HG03039 (cell line): ENCODE data around the gene MGMT.

Experiments
- ATAC-seq: cut with Tn5 transposase; IDR thresholded peaks from one replicate; pipeline ENCODE4 v1.9.1; 2021; ENCODE audit warnings: mild to moderate bottlenecking, moderate library complexity; ENCODE audit not compliant: unreplicated experiment

Gene MGMT

DNA sequence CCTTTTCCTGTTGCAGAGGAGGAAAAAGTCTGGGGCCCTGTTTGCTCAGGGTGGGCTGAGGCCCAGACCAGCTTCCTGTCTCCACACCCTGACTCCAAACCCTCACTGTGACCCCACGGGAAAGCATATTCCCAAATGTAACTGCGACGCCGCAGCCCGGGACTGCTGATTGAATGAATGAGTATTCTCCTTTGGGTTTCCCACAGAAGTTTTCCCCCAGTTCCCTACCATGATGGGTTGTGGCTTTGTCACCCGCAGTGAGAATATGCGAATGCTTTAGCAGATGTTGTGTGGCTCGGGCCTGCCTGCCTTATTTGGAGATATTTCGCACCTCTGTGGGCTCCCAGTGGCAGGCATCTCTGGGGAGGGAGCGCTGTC lies 50.6 kb downstream of the MGMT start:
- ATAC-seq, result no peak

DNA sequence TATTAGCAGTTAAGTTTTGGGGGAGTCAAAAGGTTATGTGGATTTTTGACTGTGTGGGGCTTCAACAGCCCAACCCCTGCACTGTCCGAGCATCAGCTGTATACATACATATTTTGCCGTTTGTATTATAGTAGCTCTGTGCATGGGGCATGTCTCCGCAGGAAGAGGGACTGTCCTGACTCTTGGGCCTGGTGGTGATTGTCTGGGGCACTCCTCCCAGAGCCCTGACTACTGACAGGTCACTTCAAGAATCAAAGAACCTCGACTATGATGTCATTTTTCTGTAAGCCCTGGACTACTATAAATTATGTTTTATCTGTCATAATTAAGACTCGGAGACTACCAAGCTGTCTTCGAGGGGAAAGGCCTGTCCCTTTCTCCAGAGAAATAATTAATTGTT lies 51.8 kb downstream of the MGMT start:
- ATAC-seq, result no peak

DNA sequence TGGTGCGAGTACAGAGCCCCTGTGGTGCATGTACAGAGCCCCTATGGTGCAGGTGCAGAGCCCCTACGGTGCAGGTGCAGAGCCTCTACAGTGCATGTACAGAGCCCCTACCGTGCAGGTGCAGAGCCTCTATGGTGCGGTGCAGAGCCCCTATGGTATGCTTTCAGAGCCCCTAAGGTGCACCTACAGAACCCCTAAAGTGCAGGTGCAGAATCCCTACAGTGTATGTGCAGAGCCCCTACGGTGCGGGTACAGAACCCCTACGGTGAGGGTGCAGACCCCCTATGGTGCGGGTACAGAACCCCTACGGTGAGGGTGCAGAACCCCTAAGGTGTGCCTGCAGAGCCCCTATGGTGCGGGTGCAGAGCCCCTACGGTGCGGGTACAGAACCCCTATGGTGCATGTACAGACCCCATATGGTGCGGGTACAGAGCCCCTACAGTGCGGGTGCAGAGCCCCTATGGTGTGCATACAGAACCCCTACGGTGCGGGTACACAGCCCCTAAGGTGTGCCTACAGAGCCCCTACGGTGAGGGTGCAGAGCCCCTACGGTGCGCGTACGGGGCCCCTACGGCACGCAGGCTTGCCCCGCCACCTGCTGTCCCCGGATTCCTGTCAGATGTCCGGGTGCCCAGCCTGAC lies 53.5 kb downstream of the MGMT start:
- no peak for ATAC-seq

DNA sequence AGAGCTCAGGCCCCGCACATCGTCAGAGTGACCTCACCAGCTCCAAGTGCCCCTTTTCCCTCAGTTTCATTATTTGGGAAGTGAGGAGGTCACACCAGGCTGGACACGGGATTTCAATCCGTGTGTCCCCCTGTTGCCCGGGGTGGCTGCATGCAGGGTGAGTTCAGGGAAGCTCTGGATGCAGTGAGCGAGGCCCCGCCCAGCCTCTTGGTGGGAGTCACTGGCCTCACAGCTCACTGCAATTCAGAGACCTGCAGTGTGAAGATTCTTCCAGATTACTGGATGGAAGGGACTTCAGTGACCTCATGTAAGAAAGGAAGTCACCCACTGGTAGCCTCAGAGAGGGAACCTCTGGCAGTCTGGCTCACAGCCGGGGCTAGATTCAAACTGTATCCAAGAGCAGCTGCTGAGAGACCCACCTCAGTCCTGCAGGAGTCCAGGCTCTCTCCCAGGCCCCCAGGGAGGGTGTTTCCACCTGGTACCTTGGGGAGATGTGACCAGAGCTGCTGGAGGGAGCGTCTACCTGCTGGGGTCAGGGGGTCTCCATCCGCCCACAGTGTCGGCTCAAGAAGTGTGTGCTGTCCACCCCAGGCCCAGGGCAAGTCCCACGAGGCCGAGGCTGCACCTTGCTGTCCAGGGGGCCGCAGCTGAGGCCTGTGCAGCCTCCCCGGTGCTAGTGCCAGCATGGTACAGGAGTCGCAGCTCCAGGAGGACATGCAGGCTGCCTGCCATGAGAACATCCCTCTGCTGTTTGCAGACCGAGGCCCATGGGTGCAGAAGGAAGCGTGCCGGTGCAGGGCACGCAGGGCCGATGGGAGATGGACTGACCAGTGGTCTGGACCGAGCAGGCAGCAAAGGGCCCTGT lies 54.4 kb downstream of the MGMT start:
- ATAC-seq, result no peak

DNA sequence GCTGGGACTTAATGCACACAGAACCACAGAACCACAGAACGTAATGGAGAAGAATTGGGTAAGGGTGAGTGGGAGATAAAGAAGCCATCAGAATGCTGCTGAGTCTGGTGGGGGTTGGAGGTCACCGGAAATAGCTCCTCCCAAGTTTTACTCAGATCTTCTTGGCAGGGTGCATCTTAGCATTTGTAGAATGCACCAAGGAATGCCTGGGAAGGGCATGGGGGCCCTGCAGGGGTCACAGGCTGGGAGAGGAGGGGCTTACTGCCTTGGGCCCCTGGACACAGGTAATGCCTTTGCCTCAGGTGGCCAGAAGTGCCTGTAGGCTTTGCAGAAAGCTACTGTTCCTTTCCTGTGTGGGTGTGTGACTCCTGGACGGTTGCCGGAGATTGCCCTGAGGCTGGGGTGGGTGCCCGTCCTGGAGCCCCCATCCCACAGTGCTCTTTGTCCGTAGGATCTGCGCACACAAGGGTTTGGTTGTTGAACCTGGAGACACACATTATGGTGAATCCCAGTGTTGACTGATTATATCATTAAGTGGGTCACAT lies 55.1 kb downstream of the MGMT start:
- ATAC-seq, result no peak

GRCh38 chr10:129523031-129523722 lies 56.1 kb downstream of the MGMT start:
- no peak for ATAC-seq

- no peak for ATAC-seq
Observed at GRCh38 chr10:129523723-129524316, 56.8 kb downstream of the MGMT start.

DNA sequence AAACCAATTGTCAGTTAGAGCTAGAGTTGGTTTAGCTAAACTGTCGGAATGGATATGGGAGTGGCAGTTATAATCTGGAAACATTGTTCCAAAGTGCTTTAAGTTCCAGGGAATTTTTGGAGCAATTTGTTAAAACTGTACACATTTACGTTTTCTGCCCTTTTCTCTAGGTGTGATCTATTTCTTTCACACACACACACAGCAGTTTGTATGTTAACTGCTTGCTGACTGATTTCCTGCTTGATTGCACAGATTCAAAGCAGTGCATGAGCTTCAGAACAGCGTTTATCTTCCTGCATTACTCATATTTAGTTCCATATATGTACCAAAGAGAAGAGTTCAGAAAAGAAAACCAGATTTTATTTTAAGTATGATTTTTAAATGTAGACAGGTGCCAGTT lies 57.9 kb downstream of the MGMT start:
- ATAC-seq, result no peak

DNA sequence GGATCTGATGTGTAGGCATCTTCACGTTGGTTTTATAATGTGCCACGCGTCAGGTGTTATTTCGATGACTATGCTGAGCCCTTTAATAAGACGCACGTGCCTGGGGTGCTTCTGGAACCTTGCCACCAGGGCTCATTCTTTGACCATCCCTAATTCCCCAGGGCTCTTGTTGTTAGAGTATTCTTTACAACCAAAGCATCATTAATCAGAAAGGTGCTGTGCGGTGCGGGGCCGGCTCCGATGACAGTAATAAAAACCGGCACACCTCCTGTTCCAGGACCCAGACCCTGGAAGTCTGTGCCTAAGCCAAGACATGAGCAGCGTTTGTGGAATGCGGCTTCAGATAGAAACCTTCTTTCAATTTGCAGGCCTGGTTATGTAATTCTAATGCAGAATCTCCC lies 58.4 kb downstream of the MGMT start:
- no peak for ATAC-seq

- ATAC-seq, result no peak
Observed at GRCh38 chr10:129526943-129527342, 59.9 kb downstream of the MGMT start.

DNA sequence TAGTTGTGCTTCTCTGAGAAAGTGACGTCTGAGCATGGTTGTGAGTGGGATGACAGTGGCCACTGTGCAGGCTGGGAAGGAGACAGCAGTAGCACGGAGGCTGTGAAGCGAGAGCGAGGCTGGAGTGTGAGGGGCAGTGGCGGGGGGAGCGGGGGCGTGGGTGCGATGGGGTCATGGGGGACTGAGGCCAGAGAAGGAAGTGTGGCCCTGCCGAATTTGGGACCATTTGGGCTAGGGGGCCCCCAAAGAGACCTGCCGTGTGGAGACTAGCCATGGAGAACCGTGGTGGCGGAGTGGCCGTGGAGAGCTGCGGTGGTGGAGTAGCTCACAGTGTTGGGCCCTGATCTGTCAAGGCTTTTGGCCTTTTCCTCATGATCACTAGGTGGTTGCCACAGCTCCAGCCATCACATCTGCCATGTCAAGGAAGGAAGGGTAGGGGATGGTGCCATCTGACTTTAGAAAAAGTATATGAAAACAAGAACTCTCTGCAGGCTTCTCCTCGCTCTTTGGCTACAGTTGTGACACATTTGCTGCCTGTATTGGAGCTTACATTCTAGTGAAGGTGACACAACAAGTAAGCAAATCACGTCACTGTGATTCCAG lies 61.4 kb downstream of the MGMT start:
- ATAC-seq, result no peak

DNA sequence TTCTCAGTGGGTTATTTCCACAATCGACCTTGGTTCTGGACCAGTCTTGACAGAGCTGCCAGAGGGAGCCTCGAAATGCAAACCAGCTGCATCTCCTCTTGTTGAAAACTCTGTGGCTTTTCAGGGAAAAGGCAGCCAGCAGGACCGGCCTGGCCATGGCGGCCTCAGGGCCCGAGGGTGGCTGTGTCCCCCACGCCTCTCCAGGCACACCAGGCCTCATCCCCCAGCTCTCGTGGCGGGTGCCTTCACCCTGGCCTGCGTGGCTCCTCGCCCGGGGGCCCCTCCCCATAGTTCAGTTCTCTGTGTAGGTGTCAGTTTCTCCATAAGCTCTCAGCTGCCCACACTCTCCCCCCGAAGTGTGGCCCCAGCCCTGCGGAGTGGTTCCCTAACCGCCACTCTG lies 63.5 kb downstream of the MGMT start:
- no peak for ATAC-seq

- no peak for ATAC-seq
Observed at GRCh38 chr10:129531195-129531968, 64.3 kb downstream of the MGMT start.

DNA sequence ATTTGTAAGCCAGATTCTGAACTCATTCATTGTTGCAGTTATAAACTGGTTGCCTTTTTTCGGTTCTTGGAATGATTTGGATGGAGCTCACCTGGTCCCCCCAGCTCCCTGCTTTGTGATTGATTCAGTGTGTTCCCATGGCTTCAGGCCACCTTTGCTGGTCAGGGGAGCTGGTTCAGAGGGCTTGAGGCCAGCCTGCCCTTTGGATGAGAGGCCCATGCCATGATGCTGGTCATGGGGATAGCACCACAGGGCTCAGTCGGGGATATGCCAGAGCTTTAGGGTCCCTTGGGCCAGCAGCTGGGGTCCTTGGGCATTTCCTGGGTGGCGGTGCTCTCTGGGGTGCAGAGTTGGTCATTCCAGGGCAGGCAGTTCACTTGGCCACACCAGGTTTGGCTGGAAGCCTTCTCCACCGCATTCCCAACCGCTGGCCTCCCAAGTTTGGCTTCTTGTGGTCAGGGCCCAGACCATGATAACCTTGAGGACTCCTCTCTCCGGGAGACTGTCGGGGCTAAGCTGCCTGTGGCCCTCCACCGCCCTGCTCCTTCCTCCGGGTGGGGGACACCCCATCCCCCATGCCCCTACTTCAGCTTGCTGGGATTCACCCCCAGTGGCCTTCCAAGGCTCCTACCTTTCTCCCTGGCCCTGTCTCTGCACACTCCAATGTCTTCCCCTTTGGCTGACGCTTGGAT lies 65.1 kb downstream of the MGMT start:
- no peak for ATAC-seq

DNA sequence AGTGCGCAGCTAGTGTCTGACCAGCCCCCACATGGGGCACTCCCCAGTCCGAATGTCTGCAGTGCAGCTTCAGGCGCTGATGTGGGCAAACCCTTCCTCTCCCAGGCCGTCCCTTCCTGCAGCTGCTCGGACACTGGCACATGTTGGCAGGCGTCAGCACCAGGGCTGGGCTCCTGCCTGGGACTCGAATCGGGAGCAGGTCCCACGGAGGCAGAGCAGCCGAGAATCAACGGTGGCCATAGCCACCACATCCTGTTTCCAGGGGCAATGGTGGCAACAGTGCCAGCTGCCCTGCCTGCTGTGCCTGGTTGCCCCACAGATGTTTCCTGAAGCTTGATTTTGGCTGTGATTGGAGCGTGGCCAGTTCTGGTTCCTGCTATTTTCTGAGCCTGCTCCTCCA lies 65.8 kb downstream of the MGMT start:
- no peak for ATAC-seq

GRCh38 chr10:129533281-129533680 lies 66.2 kb downstream of the MGMT start:
- no peak for ATAC-seq

DNA sequence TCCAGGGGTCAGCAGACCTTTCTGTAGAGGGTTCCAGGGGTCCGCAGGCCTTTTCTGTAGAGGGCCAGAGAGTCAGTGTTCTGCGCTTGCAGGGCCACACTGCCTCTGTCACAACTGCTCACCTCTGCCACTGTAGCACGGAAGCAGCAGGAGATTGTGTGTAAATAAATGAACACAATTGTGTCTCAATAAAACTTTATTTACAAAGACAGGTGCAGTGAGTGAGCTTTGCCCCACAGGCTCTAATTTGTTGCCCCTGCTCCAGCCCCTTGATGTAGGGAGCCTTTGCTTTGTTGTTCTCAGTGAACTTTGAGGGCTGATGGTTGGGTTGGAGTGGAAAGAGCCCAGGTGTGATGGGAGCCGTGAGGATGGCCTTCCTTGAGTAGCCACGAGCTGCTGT lies 67.8 kb downstream of the MGMT start:
- no peak for ATAC-seq

DNA sequence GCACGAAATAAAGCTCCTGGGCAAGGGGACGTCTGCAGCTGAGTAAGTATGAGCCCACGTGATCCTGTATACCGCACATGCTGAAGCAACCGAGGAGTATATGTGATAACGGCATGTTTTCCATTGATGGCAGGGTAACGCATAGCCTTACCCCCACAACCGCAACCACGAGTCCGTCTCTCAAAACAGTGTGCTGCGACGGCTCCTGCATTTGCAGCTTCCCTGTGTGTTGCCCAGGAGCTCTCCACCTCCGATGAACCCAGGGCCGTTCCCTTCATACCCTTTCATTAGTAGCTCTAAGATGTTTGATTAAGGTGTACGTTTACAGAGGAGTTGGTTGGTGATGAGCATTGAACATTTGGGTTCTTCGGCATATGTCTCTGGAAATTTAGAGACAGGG lies 69.3 kb downstream of the MGMT start:
- ATAC-seq, result no peak

- no peak for ATAC-seq
Observed at GRCh38 chr10:129537151-129537550, 70.1 kb downstream of the MGMT start.

DNA sequence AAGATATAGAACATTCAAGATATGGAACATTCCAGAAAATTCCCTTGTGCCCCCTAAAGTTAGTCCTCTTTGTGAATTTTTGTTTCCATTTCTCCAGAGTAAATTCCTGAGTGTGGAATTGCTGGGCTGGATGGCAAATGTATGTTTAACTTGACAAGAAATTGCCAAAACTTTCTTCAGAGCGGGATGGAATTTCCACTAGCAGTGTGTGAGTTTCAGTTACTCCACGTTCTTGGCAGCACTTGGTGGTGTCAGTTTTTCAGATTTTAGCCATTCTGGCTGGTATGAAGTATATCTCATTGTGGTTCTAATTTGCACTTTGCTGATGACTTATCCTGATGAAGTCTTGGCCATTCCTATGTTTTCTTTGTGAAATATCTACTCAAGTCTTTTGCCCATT lies 71.2 kb downstream of the MGMT start:
- no peak for ATAC-seq
